Measurements from ENCODE around the gene KCTD17.

DNA sequence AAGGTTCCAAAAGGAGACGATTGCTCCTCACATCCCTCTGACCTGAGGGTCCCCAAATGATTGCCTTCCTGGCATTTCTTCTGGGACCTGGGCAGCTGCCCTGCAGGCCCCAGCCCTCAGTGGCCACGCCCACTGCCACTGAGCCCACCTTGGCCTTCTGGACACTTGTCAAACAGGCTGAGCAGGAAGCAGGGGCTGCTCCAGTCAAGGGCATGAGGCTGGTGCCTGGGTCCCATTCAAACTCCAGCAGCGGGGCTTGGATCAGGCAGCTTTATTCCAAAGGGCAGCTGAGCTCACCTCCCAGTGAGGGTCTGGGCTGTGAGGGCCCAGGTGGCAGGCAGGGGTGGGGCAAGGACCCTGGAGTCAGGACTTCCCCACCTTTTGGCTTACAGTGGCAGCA, 13.6 kb downstream of the KCTD17 start:
- TF ChIP-seq EZH2 (IDR thresholded peaks at IDR 0.05; ENCODE audit: low read depth) = no peak
- TF ChIP-seq, protein P1, sequence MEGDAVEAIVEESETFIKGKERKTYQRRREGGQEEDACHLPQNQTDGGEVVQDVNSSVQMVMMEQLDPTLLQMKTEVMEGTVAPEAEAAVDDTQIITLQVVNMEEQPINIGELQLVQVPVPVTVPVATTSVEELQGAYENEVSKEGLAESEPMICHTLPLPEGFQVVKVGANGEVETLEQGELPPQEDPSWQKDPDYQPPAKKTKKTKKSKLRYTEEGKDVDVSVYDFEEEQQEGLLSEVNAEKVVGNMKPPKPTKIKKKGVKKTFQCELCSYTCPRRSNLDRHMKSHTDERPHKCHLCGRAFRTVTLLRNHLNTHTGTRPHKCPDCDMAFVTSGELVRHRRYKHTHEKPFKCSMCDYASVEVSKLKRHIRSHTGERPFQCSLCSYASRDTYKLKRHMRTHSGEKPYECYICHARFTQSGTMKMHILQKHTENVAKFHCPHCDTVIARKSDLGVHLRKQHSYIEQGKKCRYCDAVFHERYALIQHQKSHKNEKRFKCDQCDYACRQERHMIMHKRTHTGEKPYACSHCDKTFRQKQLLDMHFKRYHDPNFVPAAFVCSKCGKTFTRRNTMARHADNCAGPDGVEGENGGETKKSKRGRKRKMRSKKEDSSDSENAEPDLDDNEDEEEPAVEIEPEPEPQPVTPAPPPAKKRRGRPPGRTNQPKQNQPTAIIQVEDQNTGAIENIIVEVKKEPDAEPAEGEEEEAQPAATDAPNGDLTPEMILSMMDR (conservative IDR thresholded peaks at IDR 0.05) = no peak

All from PC-9 (cell line).